Measurements from ENCODE around the gene BZW1.

DNA sequence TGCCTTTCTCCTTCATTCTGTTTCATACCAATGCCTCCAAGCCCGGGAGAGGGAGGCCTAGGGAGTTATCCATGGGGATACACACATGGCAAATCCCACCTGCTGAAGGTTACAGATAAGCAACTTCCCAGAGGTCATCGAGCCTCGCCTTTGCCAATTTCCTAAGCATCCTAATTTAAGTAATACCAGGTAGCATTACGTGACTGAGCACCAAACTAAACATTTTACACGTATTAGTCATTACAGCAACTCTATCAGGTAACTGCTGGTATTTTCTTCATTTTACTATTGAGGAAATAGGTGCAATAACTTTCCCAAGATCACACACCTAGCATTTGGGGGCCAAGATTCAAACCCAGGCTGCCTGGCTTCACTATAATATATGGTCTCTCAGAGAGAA, 30.1 kb upstream of the BZW1 start:
- TF ChIP-seq SUZ12 (IDR thresholded peaks at IDR 0.05) (no peak), SP1 (IDR thresholded peaks at IDR 0.05) (no peak), LEF1 (IDR thresholded peaks at IDR 0.05; ENCODE audit: borderline replicate concordance) (no peak)
